22Rv1 (cell line): ENCODE data around the gene RBM34.

Experiments used
- ZFX ChIP-seq: fragments of 450-650 bp; IDR thresholded peaks from 2 replicates; pipeline ENCODE4 v1.6.1; 2017; ENCODE audit warnings: antibody characterized with exemption, borderline replicate concordance
- TF ChIP-seq, protein P1 (sequence below): fragments of 450-650 bp; IDR thresholded peaks from 2 replicates; pipeline ENCODE4 v1.5.1; 2017; ENCODE audit warnings: mild to moderate bottlenecking

DNA sequence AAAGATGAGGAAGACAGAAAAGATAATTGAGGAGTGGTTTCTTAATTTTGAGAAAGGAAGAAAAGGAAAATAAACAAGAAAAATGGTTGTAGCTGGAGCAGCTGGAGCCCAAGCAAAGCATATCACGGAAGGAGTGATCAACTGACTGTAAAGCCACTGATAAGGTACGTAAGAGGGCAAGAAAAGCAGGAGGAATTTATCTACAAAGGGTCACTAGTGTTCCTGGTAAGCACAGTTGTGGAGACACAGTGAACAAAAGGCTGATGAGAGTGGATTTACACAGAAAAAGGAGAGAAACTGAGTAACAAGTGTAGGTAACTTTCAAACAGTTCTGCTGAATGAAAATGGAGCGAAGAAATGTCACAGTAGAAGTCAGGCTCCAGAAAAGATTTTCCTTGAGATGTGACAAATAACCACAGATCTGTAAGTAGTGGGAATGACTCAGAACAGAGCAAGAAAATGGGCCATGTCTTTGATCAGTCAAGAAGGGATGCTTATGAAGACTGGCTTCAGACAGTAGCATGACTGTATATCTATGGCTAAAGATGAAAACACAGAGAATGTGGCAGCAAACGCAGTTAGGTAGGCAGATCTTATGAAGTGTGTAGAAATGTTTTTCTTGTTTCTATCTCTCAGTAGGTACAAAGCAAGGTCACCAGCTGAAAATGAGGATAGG lies 45.6 kb upstream of the RBM34 start:
- TF ChIP-seq, protein P1, sequence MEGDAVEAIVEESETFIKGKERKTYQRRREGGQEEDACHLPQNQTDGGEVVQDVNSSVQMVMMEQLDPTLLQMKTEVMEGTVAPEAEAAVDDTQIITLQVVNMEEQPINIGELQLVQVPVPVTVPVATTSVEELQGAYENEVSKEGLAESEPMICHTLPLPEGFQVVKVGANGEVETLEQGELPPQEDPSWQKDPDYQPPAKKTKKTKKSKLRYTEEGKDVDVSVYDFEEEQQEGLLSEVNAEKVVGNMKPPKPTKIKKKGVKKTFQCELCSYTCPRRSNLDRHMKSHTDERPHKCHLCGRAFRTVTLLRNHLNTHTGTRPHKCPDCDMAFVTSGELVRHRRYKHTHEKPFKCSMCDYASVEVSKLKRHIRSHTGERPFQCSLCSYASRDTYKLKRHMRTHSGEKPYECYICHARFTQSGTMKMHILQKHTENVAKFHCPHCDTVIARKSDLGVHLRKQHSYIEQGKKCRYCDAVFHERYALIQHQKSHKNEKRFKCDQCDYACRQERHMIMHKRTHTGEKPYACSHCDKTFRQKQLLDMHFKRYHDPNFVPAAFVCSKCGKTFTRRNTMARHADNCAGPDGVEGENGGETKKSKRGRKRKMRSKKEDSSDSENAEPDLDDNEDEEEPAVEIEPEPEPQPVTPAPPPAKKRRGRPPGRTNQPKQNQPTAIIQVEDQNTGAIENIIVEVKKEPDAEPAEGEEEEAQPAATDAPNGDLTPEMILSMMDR: no peak
- no peak for TF ChIP-seq ZFX
